Activated CD8-positive, alpha-beta T cell treated with anti-CD3 and anti-CD28 coated beads for 36 hours (primary cell): Measurements from ENCODE around the gene C12orf75. TPM values are rescaled to one million over a fixed set of nuclear protein-coding genes. Genes with fewer than 3 reads are reported as not detected.

Experiments
- ATAC-seq: fragments of 200-7000 bp; cut with Tn5 transposase; one replicate; pipeline ENCODE4 v1.10.0; 2021; ENCODE audit warnings: mild to moderate bottlenecking, moderate library complexity
- CTCF ChIA-PET: fragments of 350-600 bp; sonication (Branson Sonifier 250); formaldehyde crosslinking; loops from one replicate; lab custom pipeline; 2021; ENCODE audit warnings: antibody characterized with exemption; lab: Charles Lee
- POLR2A ChIA-PET: fragments of 350-600 bp; sonication (Branson Sonifier 250); formaldehyde crosslinking; loops from one replicate; lab custom pipeline; 2021; ENCODE audit warnings: antibody characterized with exemption; lab: Charles Lee
- DNase-seq: peaks from one replicate; pipeline ENCODE4 v3.0.0-alpha.2; 2020
- H3K27ac Mint-ChIP-seq: one replicate; pipeline ENCODE4 v1.8.0; 2021; ENCODE audit warnings: mild to moderate bottlenecking, mixed read lengths
- H3K27me3 Mint-ChIP-seq: one replicate; pipeline ENCODE4 v1.8.0; 2021; ENCODE audit warnings: mixed read lengths
- H3K36me3 Mint-ChIP-seq: one replicate; pipeline ENCODE4 v1.8.0; 2021; ENCODE audit warnings: low read depth, mixed read lengths
- H3K4me1 Mint-ChIP-seq: one replicate; pipeline ENCODE4 v1.8.0; 2021; ENCODE audit warnings: low read depth, mixed read lengths
- H3K4me3 Mint-ChIP-seq: one replicate; pipeline ENCODE4 v1.8.0; 2021; ENCODE audit warnings: mild to moderate bottlenecking, moderate library complexity, mixed read lengths
- H3K9me3 Mint-ChIP-seq: one replicate; pipeline ENCODE4 v1.8.0; 2021; ENCODE audit warnings: mixed read lengths
- CTCF ChIP-seq: fragments of 200-600 bp; IDR thresholded peaks from one replicate; pipeline ENCODE4 v1.8.0; 2022; ENCODE audit warnings: antibody characterized with exemption, mild to moderate bottlenecking
- intact Hi-C: fragments of 100-400 bp; cut with micrococcal nuclease; formaldehyde crosslinking; loops from one replicate; pipeline ENCODE4 v1.10.0; 2022
- total RNA-seq, 2 experiments: library from RNA; stranded (reverse); gene quantifications; one replicate each; pipeline ENCODE4 v1.2.3, GENCODE V29; 2021

C12orf75 gene
- total RNA-seq, 2 experiments from 2014 or later, result 62.0 to 66.9 TPM

- no peak for TF ChIP-seq CTCF
Measured at GRCh38 chr12:105287408-105287807, 43.1 kb upstream of the C12orf75 start.

GRCh38 chr12:105288311-105288996 lies 42.0 kb upstream of the C12orf75 start:
- ChIA-PET POLR2A (interaction anchor here (0.6 kb wide), 2 partner anchors 41 to 1659 kb away, joined by 3 read pairs; no protein-coding TSS in a partner anchor), CTCF (interaction anchor here (2.3 kb wide), 1 partner anchor 94 kb away, joined by 10 read pairs; no protein-coding TSS in a partner anchor)
- Mint-ChIP-seq H3K4me1 (no peaks in the 10 kb centered on the region), H3K9me3 (no peaks in the 10 kb centered on the region), H3K4me3 (no peak overlapping the region), H3K36me3 (no peaks in the 10 kb centered on the region), H3K27me3 (peaks cover 2% of the 10 kb centered on the region), H3K27ac (no peak overlapping the region)
- intact Hi-C loops, result no loop called here
- TF ChIP-seq CTCF, result no peak
- no peak for DNase-seq
- no peak for ATAC-seq

More at GRCh38 chr12:105287408-105287807, 43.1 kb upstream of the C12orf75 start:
- H3K4me3 Mint-ChIP-seq, result no peak overlapping the region
- no peak overlapping the region for H3K27ac Mint-ChIP-seq
- DNase-seq, result no peak
- H3K4me1 Mint-ChIP-seq, result no peaks in the 10 kb centered on the region
- ATAC-seq, result no peak
- ChIA-PET POLR2A (interaction anchor here (0.6 kb wide), 1 partner anchor 42 kb away, joined by 3 read pairs; no protein-coding TSS in a partner anchor), CTCF (interaction anchor here (2.3 kb wide), 1 partner anchor 95 kb away, joined by 10 read pairs; no protein-coding TSS in a partner anchor)
- intact Hi-C loops, result no loop called here
- peaks cover 2% of the 10 kb centered on the region for H3K27me3 Mint-ChIP-seq
- H3K9me3 Mint-ChIP-seq, result no peaks in the 10 kb centered on the region
- H3K36me3 Mint-ChIP-seq, result no peaks in the 10 kb centered on the region

DNA sequence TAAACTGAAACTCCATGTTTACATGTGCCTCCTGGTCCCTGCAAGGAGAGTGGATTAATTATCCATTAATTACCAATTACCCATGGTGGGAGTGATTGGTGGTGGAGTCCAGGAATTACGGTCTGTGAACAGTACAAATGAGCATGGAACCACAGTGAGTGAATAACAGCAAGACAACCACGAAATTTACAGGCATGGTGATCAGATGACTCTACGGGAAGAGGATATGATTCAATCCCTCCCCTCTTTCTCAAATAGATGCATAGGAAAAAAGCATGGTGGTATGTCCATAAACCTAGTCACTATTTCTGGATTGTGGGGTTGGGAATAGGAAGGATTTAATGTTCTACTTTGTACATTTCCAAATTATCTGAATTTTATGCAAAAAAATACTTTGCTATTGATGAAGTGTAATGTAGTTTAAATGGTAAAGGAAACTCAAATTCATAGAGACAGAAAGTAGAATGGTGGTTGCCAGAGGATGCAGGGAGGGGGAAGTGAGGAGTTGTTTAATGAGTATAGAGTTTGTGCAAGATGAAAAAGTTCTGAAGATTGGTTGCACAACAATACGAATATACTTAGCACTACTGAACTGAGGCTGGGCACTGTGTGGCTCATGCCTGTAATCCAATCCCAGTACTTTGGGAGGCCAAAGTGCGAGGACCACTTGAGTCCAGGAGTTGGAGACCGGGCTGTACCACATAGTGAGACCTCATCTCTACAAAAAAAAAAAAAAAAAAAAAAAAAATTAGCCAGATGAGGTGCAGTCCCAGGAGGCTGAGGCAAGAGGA lies 41.2 kb upstream of the C12orf75 start:
- ChIA-PET CTCF (no interaction called here), POLR2A (no interaction called here)
- no peak overlapping the region for H3K4me3 Mint-ChIP-seq
- no peaks in the 10 kb centered on the region for H3K36me3 Mint-ChIP-seq
- ATAC-seq (no peak), DNase-seq (no peak)
- H3K4me1 Mint-ChIP-seq, result no peaks in the 10 kb centered on the region
- no peaks in the 10 kb centered on the region for H3K9me3 Mint-ChIP-seq
- intact Hi-C loops, result no loop called here
- no peak for TF ChIP-seq CTCF
- H3K27ac Mint-ChIP-seq, result no peak overlapping the region
- H3K27me3 Mint-ChIP-seq, result peaks cover 2% of the 10 kb centered on the region

DNA sequence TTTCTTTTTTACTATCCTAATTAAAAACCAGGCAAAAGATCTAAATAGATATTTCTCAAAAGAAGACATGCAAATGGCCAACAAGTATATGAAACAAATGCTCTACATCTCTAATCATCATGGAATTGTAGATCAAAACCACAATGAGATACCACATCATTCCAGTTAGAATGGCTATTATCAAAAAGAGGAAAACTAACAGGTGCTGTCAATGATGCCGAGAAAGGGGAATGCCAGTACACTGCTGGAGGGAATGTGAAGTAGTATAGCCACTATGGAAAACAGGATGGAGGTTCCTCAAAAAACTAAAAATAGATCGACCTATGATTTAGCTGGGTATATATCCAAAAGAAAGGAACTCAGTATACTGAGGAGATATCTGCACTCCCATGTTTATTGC lies 39.0 kb upstream of the C12orf75 start:
- POLR2A ChIA-PET, result no interaction called here
- intact Hi-C loops, result no loop called here

More for the DNA sequence above, 39.0 kb upstream of the C12orf75 start:
- Mint-ChIP-seq H3K4me3 (no peak overlapping the region), H3K9me3 (no peaks in the 10 kb centered on the region), H3K27me3 (peaks cover 2% of the 10 kb centered on the region), H3K36me3 (no peaks in the 10 kb centered on the region), H3K27ac (no peak overlapping the region), H3K4me1 (no peaks in the 10 kb centered on the region)
- ATAC-seq, result no peak
- no peak for DNase-seq
- TF ChIP-seq CTCF, result no peak
- CTCF ChIA-PET, result interaction anchor here (1.2 kb wide), 1 partner anchor 24 kb away, joined by 3 read pairs; no protein-coding TSS in a partner anchor
